ENCODE measurements around the gene SLC3A2. TPM values are rescaled to one million over a fixed set of nuclear protein-coding genes. Genes with fewer than 3 reads are reported as not detected.

SLC3A2 gene
- total RNA-seq, 1 donor from 2014 or later = 35.0 TPM

GRCh38 chr11:62919476-62919875, 38.8 kb downstream of the SLC3A2 start:
- Histone ChIP-seq H3K27me3 (ENCODE audit: low read depth) (peaks cover 46% of the 10 kb centered on the region), H3K36me3 (no peaks in the 10 kb centered on the region), H3K9me3 (replicated peaks) (no peaks in the 10 kb centered on the region), H3K27ac (replicated peaks) (no peak overlapping the region), H3K4me3 (no peak overlapping the region), H3K4me1 (peaks cover 27% of the 10 kb centered on the region)
- no peak for TF ChIP-seq CTCF (IDR thresholded peaks at IDR 0.05; ENCODE audit: borderline replicate concordance)
- no peak for DNase-seq
- intact Hi-C loops (cut with micrococcal nuclease) = no loop called here

- Histone ChIP-seq H3K27ac (replicated peaks) (no peak overlapping the region), H3K36me3 (no peaks in the 10 kb centered on the region), H3K9me3 (replicated peaks) (no peaks in the 10 kb centered on the region), H3K27me3 (ENCODE audit: low read depth) (peaks cover 52% of the 10 kb centered on the region), H3K4me1 (peaks cover 27% of the 10 kb centered on the region), H3K4me3 (no peak overlapping the region)
- DNase-seq = no peak
- intact Hi-C loops (cut with micrococcal nuclease) = no loop called here
- TF ChIP-seq CTCF (IDR thresholded peaks at IDR 0.05; ENCODE audit: borderline replicate concordance) = no peak
These were observed 39.4 kb downstream of the SLC3A2 start for GRCh38 chr11:62919898-62920640.

- peaks cover 63% of the 10 kb centered on the region for H3K27me3 ChIP-seq (ENCODE audit: low read depth)
- DNase-seq = no peak
- peak within 1 kb of the TSS; percentile 17 for H3K4me3 ChIP-seq
These were observed 40.5 kb downstream of the SLC3A2 start, which contains the start of gene CHRM1 for GRCh38 chr11:62921201-62921572. Gene CHRM1, minus strand, starts transcription at chr11:62921363. Its CDS starts 10,263 bp downstream, at chr11:62911100.

GRCh38 chr11:62921573-62922188, 41.0 kb downstream of the SLC3A2 start:
- peaks cover 68% of the 10 kb centered on the region for H3K27me3 ChIP-seq (ENCODE audit: low read depth)
- H3K27ac ChIP-seq (replicated peaks) = no peak overlapping the region
- peak overlapping the region; percentile 17 for H3K4me3 ChIP-seq
- intact Hi-C loops (cut with micrococcal nuclease) = no loop called here
- no peak for DNase-seq
- H3K4me1 ChIP-seq = peaks cover 42% of the 10 kb centered on the region
- no peaks in the 10 kb centered on the region for H3K9me3 ChIP-seq (replicated peaks)
- no peak for TF ChIP-seq CTCF (IDR thresholded peaks at IDR 0.05; ENCODE audit: borderline replicate concordance)
- H3K36me3 ChIP-seq = no peaks in the 10 kb centered on the region

More at GRCh38 chr11:62921201-62921572, 40.5 kb downstream of the SLC3A2 start, which contains the start of gene CHRM1:
- peaks cover 37% of the 10 kb centered on the region for H3K4me1 ChIP-seq
- no peaks in the 10 kb centered on the region for H3K9me3 ChIP-seq (replicated peaks)
- intact Hi-C loops (cut with micrococcal nuclease) = no loop called here
- TF ChIP-seq CTCF (IDR thresholded peaks at IDR 0.05; ENCODE audit: borderline replicate concordance) = no peak
- no peaks in the 10 kb centered on the region for H3K36me3 ChIP-seq
- no peak within 1 kb of the TSS for H3K27ac ChIP-seq (replicated peaks)

GRCh38 chr11:62922189-62922589, 41.5 kb downstream of the SLC3A2 start:
- H3K9me3 ChIP-seq (replicated peaks) = no peaks in the 10 kb centered on the region
- peaks cover 73% of the 10 kb centered on the region for H3K27me3 ChIP-seq (ENCODE audit: low read depth)
- H3K36me3 ChIP-seq = no peaks in the 10 kb centered on the region
- no peak for TF ChIP-seq CTCF (IDR thresholded peaks at IDR 0.05; ENCODE audit: borderline replicate concordance)
- DNase-seq = no peak
- no peak overlapping the region for H3K4me3 ChIP-seq
- intact Hi-C loops (cut with micrococcal nuclease) = no loop called here
- H3K27ac ChIP-seq (replicated peaks) = no peak overlapping the region
- H3K4me1 ChIP-seq = peaks cover 47% of the 10 kb centered on the region
